HG02840 (cell line): ENCODE measurements around the gene PHACTR4.
"Not testable (repeated sequence)": the region's sequence is repeated elsewhere in the genome, so short reads cannot be mapped to it uniquely, and the experiment has no call there.

ENCODE experiments used
- ATAC-seq: cut with Tn5 transposase; IDR thresholded peaks from one replicate; pipeline ENCODE4 v1.9.1; 2021; ENCODE audit warnings: mild to moderate bottlenecking, moderate library complexity, moderate number of reproducible peaks; ENCODE audit not compliant: unreplicated experiment, low FRiP score

PHACTR4 gene

GRCh38 chr1:28482138-28482537 lies 112.6 kb downstream of the PHACTR4 start:
- no peak for ATAC-seq

- no peak for ATAC-seq
Measured at GRCh38 chr1:28482702-28483101, 113.2 kb downstream of the PHACTR4 start.

GRCh38 chr1:28494737-28495136 lies 125.2 kb downstream of the PHACTR4 start:
- ATAC-seq, result no peak

- no peak for ATAC-seq
Measured at GRCh38 chr1:28499553-28499952, 130.0 kb downstream of the PHACTR4 start.

- ATAC-seq, result no peak
Measured at GRCh38 chr1:28501925-28502324, 132.4 kb downstream of the PHACTR4 start.

GRCh38 chr1:28503117-28503516 lies 133.6 kb downstream of the PHACTR4 start:
- ATAC-seq, result no peak

GRCh38 chr1:28505406-28506187 lies 136.1 kb downstream of the PHACTR4 start, which contains the start of gene RCC1:
RCC1 (plus strand) TSS chr1:28506043; CDS start chr1:28529867, 23,824 bp downstream.
- ATAC-seq, result peak; percentile 67

GRCh38 chr1:28506907-28507246 lies 137.3 kb downstream of the PHACTR4 start:
- ATAC-seq, result no peak

- no peak for ATAC-seq
Measured at GRCh38 chr1:28507247-28507645, 137.7 kb downstream of the PHACTR4 start.

GRCh38 chr1:28507646-28508434 lies 138.3 kb downstream of the PHACTR4 start:
- ATAC-seq, result no peak

- no peak for ATAC-seq
Measured at GRCh38 chr1:28508435-28508754, 138.9 kb downstream of the PHACTR4 start.

- ATAC-seq, result no peak
Measured at GRCh38 chr1:28509705-28510272, 140.2 kb downstream of the PHACTR4 start.

- no peak for ATAC-seq
Measured at GRCh38 chr1:28510273-28510969, 140.9 kb downstream of the PHACTR4 start.

GRCh38 chr1:28510970-28511440 lies 141.5 kb downstream of the PHACTR4 start:
- ATAC-seq, result no peak

GRCh38 chr1:28512058-28512611 lies 142.6 kb downstream of the PHACTR4 start:
- ATAC-seq, result no peak

GRCh38 chr1:28514445-28514933 lies 144.9 kb downstream of the PHACTR4 start:
- not testable (repeated sequence) for ATAC-seq

GRCh38 chr1:28516518-28516956 lies 147.0 kb downstream of the PHACTR4 start:
- no peak for ATAC-seq

- peak; percentile 12 for ATAC-seq
Measured at GRCh38 chr1:28517649-28517999, 148.1 kb downstream of the PHACTR4 start.

- ATAC-seq, result peak; percentile 65
Measured at GRCh38 chr1:28518000-28518744, 148.6 kb downstream of the PHACTR4 start.
